ENCODE results near the gene TTC31.

Gene TTC31

DNA sequence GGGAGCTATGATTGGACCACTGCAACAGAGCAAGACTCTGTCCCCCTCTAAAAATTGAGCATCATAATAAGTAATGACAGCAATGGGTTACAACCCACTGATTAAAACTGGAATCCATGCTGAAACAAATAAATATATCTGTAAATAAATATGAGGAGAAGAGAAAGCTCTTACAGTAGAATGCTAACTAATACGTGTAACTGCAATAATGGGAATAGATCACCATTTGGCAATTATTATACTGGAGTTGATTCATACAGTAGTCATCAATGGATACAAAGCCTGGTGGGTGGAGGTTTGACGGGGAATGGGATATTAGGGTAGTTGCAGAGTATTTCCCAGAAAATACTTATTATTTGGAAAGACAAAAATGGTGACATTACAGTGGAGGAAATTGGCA lies 34.1 kb upstream of the TTC31 start:
- TF ChIP-seq, protein P1, sequence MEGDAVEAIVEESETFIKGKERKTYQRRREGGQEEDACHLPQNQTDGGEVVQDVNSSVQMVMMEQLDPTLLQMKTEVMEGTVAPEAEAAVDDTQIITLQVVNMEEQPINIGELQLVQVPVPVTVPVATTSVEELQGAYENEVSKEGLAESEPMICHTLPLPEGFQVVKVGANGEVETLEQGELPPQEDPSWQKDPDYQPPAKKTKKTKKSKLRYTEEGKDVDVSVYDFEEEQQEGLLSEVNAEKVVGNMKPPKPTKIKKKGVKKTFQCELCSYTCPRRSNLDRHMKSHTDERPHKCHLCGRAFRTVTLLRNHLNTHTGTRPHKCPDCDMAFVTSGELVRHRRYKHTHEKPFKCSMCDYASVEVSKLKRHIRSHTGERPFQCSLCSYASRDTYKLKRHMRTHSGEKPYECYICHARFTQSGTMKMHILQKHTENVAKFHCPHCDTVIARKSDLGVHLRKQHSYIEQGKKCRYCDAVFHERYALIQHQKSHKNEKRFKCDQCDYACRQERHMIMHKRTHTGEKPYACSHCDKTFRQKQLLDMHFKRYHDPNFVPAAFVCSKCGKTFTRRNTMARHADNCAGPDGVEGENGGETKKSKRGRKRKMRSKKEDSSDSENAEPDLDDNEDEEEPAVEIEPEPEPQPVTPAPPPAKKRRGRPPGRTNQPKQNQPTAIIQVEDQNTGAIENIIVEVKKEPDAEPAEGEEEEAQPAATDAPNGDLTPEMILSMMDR (IDR thresholded peaks at IDR 0.05; ENCODE audit: insufficient read depth, low read depth, low read length, missing control alignments) = no peak
- no peak for DNase-seq (ENCODE audit: low read depth)
- no peak overlapping the region for H3K4me3 ChIP-seq (ENCODE audit: low read depth, low read length)

DNA sequence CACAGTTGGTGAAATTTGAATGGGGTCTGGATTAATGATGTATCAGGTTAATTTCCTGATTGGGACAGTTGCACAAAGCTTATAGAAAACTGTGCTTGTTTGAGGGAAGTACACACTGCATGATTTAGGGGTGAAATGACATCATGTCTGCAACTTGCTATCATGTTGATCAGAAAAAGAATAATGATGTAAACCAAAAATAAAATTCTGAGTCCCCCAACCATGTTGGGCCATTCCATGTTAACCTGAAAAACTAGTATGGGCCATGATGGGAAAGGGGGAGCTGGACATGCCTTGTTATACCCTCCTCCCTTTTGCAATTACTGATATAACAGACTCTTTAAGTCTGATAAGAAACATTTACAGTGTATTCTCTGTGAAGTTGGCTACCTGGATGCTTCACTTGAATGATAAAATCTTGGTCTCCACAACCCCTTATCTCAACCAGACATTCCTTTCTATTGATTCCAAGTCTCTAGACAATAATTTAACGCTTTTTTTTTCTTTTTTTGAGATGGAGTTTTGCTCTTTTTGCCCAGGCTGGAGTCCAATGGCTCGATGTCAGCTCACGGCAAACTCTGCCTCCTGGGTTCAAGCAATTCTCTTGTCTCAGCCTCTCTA lies 32.2 kb upstream of the TTC31 start:
- no peak for DNase-seq (ENCODE audit: low read depth)
- TF ChIP-seq, protein P1 (IDR thresholded peaks at IDR 0.05; ENCODE audit: insufficient read depth, low read depth, low read length, missing control alignments) = no peak
- no peak overlapping the region for H3K4me3 ChIP-seq (ENCODE audit: low read depth, low read length)

DNA sequence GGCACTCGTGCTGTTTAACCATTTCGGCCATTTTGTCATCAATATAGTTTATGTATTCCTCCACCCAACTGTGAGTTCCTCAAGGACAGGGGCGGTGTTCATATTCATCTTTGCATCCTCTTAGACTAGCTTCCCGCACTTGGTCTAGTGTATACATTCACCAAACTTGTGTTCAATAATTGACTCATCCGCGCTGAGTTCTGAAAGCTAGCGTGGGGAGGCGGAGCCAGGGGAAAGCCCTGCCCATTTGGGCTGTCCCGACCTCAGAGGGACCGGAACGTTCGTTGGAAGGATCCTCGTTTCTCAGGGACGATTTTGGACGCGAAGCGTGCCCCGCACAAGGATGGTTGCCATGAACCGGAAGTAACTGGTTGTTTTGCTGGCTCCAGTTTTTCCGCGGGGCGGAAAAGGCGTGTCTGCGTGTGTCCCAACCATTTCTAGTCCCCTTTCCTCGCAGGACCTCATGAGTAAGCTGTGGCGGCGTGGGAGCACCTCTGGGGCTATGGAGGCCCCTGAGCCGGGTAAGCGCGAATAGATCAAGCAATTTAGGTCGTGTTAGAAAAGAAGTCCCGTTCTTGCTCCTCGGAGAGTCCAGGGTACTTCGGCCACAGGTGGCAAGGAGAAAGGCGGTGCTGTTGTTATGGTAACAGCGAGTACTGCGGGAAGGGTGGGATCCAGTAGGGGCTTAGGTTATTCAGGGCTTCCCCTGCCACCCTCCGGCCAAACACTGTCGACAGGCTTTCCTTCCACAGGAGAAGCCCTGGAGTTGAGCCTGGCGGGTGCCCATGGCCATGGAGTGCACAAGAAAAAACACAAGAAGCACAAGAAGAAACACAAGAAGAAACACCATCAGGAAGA lies 28.0 kb upstream of the TTC31 start, which contains the start of gene INO80B:
INO80B (plus strand) TSS at position 434 of the 858 bp plus-strand sequence; CDS start at position 464, 30 bp downstream.
- H3K4me3 ChIP-seq (ENCODE audit: low read depth, low read length) = peak within 1 kb of the TSS; percentile 88
- peak; percentile 99 for DNase-seq (ENCODE audit: low read depth)
- TF ChIP-seq, protein P1 (IDR thresholded peaks at IDR 0.05; ENCODE audit: insufficient read depth, low read depth, low read length, missing control alignments) = no peak

DNA sequence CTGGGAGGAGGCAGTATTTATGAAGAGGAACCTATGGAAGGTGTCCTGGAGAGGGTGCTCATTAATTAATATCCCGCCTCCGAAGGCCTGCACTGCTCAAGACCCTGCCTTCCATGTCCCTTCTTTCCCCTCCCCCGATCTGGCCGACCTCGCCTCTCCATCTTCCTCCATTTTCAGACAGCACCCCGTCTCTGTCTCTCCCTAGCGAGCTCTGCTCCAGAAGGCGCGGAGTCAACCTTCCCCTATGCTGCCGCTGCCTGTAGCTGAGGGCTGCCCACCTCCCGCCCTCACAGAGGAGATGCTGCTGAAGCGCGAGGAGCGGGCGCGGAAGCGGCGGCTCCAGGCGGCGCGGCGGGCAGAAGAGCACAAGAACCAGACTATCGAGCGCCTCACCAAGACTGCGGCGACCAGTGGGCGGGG lies 25.7 kb upstream of the TTC31 start:
- TF ChIP-seq, protein P1 (IDR thresholded peaks at IDR 0.05; ENCODE audit: insufficient read depth, low read depth, low read length, missing control alignments) = no peak
- no peak for DNase-seq (ENCODE audit: low read depth)
- H3K4me3 ChIP-seq (ENCODE audit: low read depth, low read length) = peak overlapping the region; percentile 79

DNA sequence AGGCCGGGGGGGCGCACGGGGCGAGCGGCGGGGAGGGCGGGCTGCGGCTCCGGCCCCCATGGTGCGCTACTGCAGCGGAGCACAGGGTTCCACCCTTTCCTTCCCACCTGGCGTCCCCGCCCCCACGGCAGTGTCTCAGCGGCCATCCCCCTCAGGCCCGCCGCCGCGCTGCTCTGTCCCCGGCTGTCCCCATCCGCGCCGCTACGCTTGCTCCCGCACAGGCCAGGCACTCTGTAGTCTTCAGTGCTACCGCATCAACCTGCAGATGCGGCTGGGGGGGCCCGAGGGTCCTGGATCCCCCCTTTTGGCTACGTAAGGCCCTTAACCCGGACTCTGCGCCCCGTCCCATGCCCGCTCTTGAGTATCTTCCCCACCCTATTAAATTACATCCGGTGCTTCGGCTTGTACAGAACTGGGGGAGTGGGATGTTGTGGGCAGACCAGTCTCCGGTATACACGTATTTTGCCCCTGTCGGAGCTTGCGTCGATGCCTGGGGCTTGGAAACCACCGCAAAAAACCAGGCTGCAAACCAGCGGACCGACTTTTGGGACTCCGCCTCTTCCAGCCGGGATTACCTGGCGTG lies 25.2 kb upstream of the TTC31 start:
- DNase-seq (ENCODE audit: low read depth) = peak; percentile 90
- TF ChIP-seq, protein P1 (IDR thresholded peaks at IDR 0.05; ENCODE audit: insufficient read depth, low read depth, low read length, missing control alignments) = no peak
- H3K4me3 ChIP-seq (ENCODE audit: low read depth, low read length) = peak overlapping the region; percentile 79

DNA sequence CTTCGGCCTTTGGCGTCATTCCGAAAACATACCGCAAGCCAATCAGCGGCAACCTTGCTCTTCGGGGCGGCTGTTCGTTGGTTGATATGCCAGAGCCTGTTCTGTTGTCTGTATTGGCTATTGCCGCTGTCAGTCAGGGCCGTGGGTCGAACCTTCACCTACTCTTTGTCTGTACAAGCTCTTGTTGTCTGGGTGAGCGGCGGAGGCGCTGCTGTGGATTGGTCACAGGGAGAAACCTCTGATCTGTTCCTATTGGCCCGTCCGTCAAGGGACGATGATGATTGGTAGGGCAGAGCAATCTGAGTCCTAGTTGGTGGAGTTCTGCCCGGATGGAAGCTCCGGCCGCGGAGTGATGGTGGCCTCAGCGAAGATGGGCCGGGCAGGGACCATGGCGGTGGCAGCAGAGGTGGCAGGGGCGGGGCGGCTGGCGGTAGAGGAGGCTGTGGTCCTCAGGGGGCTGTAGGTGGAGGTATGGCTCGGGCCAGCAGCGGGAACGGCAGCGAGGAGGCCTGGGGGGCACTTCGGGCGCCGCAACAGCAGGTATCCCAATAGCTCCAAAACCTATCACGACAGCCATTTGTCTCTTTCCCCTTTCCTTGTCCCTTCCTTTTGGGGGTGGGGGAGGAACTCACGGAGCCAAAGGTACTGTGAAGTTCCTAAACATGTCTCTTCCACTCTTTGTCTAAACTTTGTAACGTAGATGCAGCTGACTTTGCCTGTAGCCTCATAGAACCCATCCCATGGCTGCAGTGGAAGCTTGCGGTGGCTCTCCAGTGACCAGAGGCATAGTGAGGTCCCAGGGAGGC lies 24.5 kb upstream of the TTC31 start, which contains the start of gene WBP1:
WBP1 (plus strand) TSS at position 307 of the 806 bp plus-strand sequence; CDS start at position 472, 165 bp downstream.
- peak; percentile 100 for DNase-seq (ENCODE audit: low read depth)
- TF ChIP-seq, protein P1 (IDR thresholded peaks at IDR 0.05; ENCODE audit: insufficient read depth, low read depth, low read length, missing control alignments) = no peak
- H3K4me3 ChIP-seq (ENCODE audit: low read depth, low read length) = peak within 1 kb of the TSS; percentile 100
